ACC112 (cell line): ENCODE results near the gene SLC6A3.

ENCODE experiments used
- H2AFZ ChIP-seq: fragments of 200-600 bp; sonication (generic); one replicate; pipeline ENCODE4 v1.6.0; 2017; ENCODE audit warnings: antibody characterized with exemption, low read length; ENCODE audit not compliant: unreplicated experiment
- H3K27ac ChIP-seq: fragments of 200-600 bp; sonication (generic); 2 replicates; pipeline ENCODE4 v1.5.1; 2014; ENCODE audit warnings: low read depth, mild to moderate bottlenecking, antibody characterized with exemption, low read length, moderate library complexity
- H3K27me3 ChIP-seq: fragments of 200-600 bp; sonication (generic); 2 replicates; pipeline ENCODE4 v1.6.1; 2014; ENCODE audit warnings: mild to moderate bottlenecking, antibody characterized with exemption, low read length, moderate library complexity, mixed read lengths; ENCODE audit not compliant: insufficient read depth
- H3K36me3 ChIP-seq: fragments of 200-600 bp; sonication (generic); 2 replicates; pipeline ENCODE4 v1.6.1; 2016; ENCODE audit warnings: mild to moderate bottlenecking, antibody characterized with exemption, low read length, moderate library complexity, mixed read lengths; ENCODE audit not compliant: insufficient read depth
- H3K4me1 ChIP-seq: fragments of 200-600 bp; sonication (generic); one replicate; pipeline ENCODE4 v1.6.1; 2016; ENCODE audit warnings: low read length, mixed read lengths; ENCODE audit not compliant: insufficient read depth, unreplicated experiment, control insufficient read depth
- H3K4me3 ChIP-seq: fragments of 200-600 bp; sonication (generic); 2 replicates; pipeline ENCODE4 v1.5.1; 2014; ENCODE audit warnings: mild to moderate bottlenecking, low read depth, low read length
- H3K79me2 ChIP-seq: fragments of 200-600 bp; sonication (generic); one replicate; pipeline ENCODE4 v1.6.0; 2016; ENCODE audit warnings: low read length; ENCODE audit not compliant: control insufficient read depth, unreplicated experiment, insufficient read depth

The SLC6A3 gene

GRCh38 chr5:1385395-1386273 lies 59.6 kb downstream of the SLC6A3 start:
- Histone ChIP-seq H3K27me3 (peaks cover 53% of the 10 kb centered on the region), H3K4me1 (no peaks in the 10 kb centered on the region), H3K27ac (no peak overlapping the region), H3K79me2 (no peaks in the 10 kb centered on the region), H2AFZ (no peak overlapping the region), H3K36me3 (no peaks in the 10 kb centered on the region), H3K4me3 (peak overlapping the region; percentile 78)

GRCh38 chr5:1384521-1384920 lies 60.7 kb downstream of the SLC6A3 start:
- peaks cover 50% of the 10 kb centered on the region for H3K27me3 ChIP-seq
- no peak overlapping the region for H3K4me3 ChIP-seq
- H3K4me1 ChIP-seq, result no peaks in the 10 kb centered on the region
- H2AFZ ChIP-seq, result no peak overlapping the region
- H3K79me2 ChIP-seq, result no peaks in the 10 kb centered on the region
- no peaks in the 10 kb centered on the region for H3K36me3 ChIP-seq
- no peak overlapping the region for H3K27ac ChIP-seq

- Histone ChIP-seq H3K27ac (no peak overlapping the region), H3K4me3 (no peak overlapping the region), H2AFZ (no peak overlapping the region), H3K36me3 (no peaks in the 10 kb centered on the region), H3K4me1 (no peaks in the 10 kb centered on the region), H3K27me3 (peaks cover 47% of the 10 kb centered on the region), H3K79me2 (no peaks in the 10 kb centered on the region)
These were observed 61.3 kb downstream of the SLC6A3 start for GRCh38 chr5:1383886-1384401.

- Histone ChIP-seq H2AFZ (no peak overlapping the region), H3K27ac (no peak overlapping the region), H3K4me3 (no peak overlapping the region), H3K4me1 (no peaks in the 10 kb centered on the region), H3K36me3 (no peaks in the 10 kb centered on the region), H3K27me3 (peaks cover 43% of the 10 kb centered on the region), H3K79me2 (no peaks in the 10 kb centered on the region)
These were observed 61.9 kb downstream of the SLC6A3 start for GRCh38 chr5:1383344-1383743.

GRCh38 chr5:1382248-1382700 lies 63.0 kb downstream of the SLC6A3 start:
- no peaks in the 10 kb centered on the region for H3K36me3 ChIP-seq
- no peak overlapping the region for H3K27ac ChIP-seq
- H3K27me3 ChIP-seq, result peaks cover 35% of the 10 kb centered on the region
- no peak overlapping the region for H3K4me3 ChIP-seq
- H2AFZ ChIP-seq, result no peak overlapping the region
- no peaks in the 10 kb centered on the region for H3K79me2 ChIP-seq
- H3K4me1 ChIP-seq, result no peaks in the 10 kb centered on the region

- no peaks in the 10 kb centered on the region for H3K36me3 ChIP-seq
- H2AFZ ChIP-seq, result no peak overlapping the region
- no peaks in the 10 kb centered on the region for H3K4me1 ChIP-seq
- H3K79me2 ChIP-seq, result no peaks in the 10 kb centered on the region
- no peak overlapping the region for H3K4me3 ChIP-seq
- H3K27me3 ChIP-seq, result peaks cover 34% of the 10 kb centered on the region
- H3K27ac ChIP-seq, result no peak overlapping the region
These were observed 63.6 kb downstream of the SLC6A3 start for GRCh38 chr5:1381370-1382247.

- H3K27ac ChIP-seq, result no peak overlapping the region
- H3K79me2 ChIP-seq, result no peaks in the 10 kb centered on the region
- H3K27me3 ChIP-seq, result peaks cover 32% of the 10 kb centered on the region
- 0 out of 2 replicates have a peak overlapping the region, but pooled peaks have one; percentile 25 for H3K4me3 ChIP-seq
- no peak overlapping the region for H2AFZ ChIP-seq
- H3K4me1 ChIP-seq, result no peaks in the 10 kb centered on the region
- H3K36me3 ChIP-seq, result no peaks in the 10 kb centered on the region
These were observed 64.3 kb downstream of the SLC6A3 start for GRCh38 chr5:1380910-1381309.

GRCh38 chr5:1380011-1380817 lies 65.0 kb downstream of the SLC6A3 start:
- H3K27ac ChIP-seq, result no peak overlapping the region
- H3K36me3 ChIP-seq, result no peaks in the 10 kb centered on the region
- H3K4me3 ChIP-seq, result 0 out of 2 replicates have a peak overlapping the region, but pooled peaks have one; percentile 25
- no peaks in the 10 kb centered on the region for H3K79me2 ChIP-seq
- H3K27me3 ChIP-seq, result peaks cover 38% of the 10 kb centered on the region
- peaks cover 2% of the 10 kb centered on the region for H3K4me1 ChIP-seq
- H2AFZ ChIP-seq, result no peak overlapping the region

GRCh38 chr5:1378866-1379659 lies 66.2 kb downstream of the SLC6A3 start:
- Histone ChIP-seq H3K4me1 (peaks cover 7% of the 10 kb centered on the region), H3K79me2 (no peaks in the 10 kb centered on the region), H3K27ac (no peak overlapping the region), H3K4me3 (no peak overlapping the region), H2AFZ (no peak overlapping the region), H3K27me3 (peaks cover 49% of the 10 kb centered on the region), H3K36me3 (no peaks in the 10 kb centered on the region)
